NCI-H460 (cell line): ENCODE data around the gene CASKIN1. TPM values are rescaled to one million over a fixed set of nuclear protein-coding genes. Genes with fewer than 3 reads are reported as not detected.

Experiments
- DNase-seq: peaks from one replicate; pipeline ENCODE4 v3.0.0-alpha.2; 2016; ENCODE audit warnings: low read depth; ENCODE audit errors: extremely low read depth
- total RNA-seq: library from RNA; depleted of rRNA; stranded (reverse); fragments of >200 nt; shearing (Covaris generic); gene quantifications from 2 replicates; pipeline ENCODE4 v1.2.3, GENCODE V29; 2014

Gene CASKIN1
- total RNA-seq, 1 experiment from 2014 or later, result 0.50 TPM

- DNase-seq, result no peak
Measured at GRCh38 chr16:2195322-2196161, 863 bp downstream of the CASKIN1 start.

GRCh38 chr16:2194852-2195321 lies 1.5 kb downstream of the CASKIN1 start:
- DNase-seq, result peak; percentile 59

GRCh38 chr16:2194166-2194834 lies 2.1 kb downstream of the CASKIN1 start:
- no peak for DNase-seq

- DNase-seq, result no peak
Measured at GRCh38 chr16:2191446-2191706, 5.0 kb downstream of the CASKIN1 start.

GRCh38 chr16:2190659-2191445 lies 5.6 kb downstream of the CASKIN1 start:
- no peak for DNase-seq

GRCh38 chr16:2190002-2190658 lies 6.3 kb downstream of the CASKIN1 start:
- DNase-seq, result no peak

GRCh38 chr16:2189252-2189893 lies 7.0 kb downstream of the CASKIN1 start:
- DNase-seq, result no peak

GRCh38 chr16:2188395-2188794 lies 8.0 kb downstream of the CASKIN1 start:
- no peak for DNase-seq

- no peak for DNase-seq
Measured at GRCh38 chr16:2187212-2187611, 9.2 kb downstream of the CASKIN1 start.

GRCh38 chr16:2186505-2186904 lies 9.9 kb downstream of the CASKIN1 start:
- DNase-seq, result no peak

GRCh38 chr16:2186064-2186463 lies 10.3 kb downstream of the CASKIN1 start:
- no peak for DNase-seq

- DNase-seq, result no peak
Measured at GRCh38 chr16:2184962-2185361, 11.4 kb downstream of the CASKIN1 start.

- no peak for DNase-seq
Measured at GRCh38 chr16:2184346-2184745, 12.1 kb downstream of the CASKIN1 start.

- no peak for DNase-seq
Measured at GRCh38 chr16:2183671-2184070, 12.7 kb downstream of the CASKIN1 start.

GRCh38 chr16:2181952-2182351 lies 14.5 kb downstream of the CASKIN1 start:
- no peak for DNase-seq

- no peak for DNase-seq
Measured at GRCh38 chr16:2180962-2181923, 15.2 kb downstream of the CASKIN1 start.

GRCh38 chr16:2180461-2180860 lies 15.9 kb downstream of the CASKIN1 start:
- no peak for DNase-seq

- DNase-seq, result no peak
Measured at GRCh38 chr16:2179576-2179975, 16.8 kb downstream of the CASKIN1 start.

- no peak for DNase-seq
Measured at GRCh38 chr16:2179107-2179501, 17.3 kb downstream of the CASKIN1 start.
